Measurements from ENCODE around the gene AMBRA1.

- TF ChIP-seq POLR2AphosphoS5 (IDR thresholded peaks at IDR 0.05; ENCODE audit: low read depth, low read length) (no peak), MXI1 (IDR thresholded peaks at IDR 0.05; ENCODE audit: low read depth, low read length) (no peak), CTCF (IDR thresholded peaks at IDR 0.05) (no peak), EZH2phosphoT487 (IDR thresholded peaks at IDR 0.05; ENCODE audit: borderline replicate concordance, low read depth) (no peak), NRF1 (IDR thresholded peaks at IDR 0.05; ENCODE audit: low read depth, low read length) (no peak), FOXM1 (IDR thresholded peaks at IDR 0.05; ENCODE audit: low read depth) (no peak), REST (IDR thresholded peaks at IDR 0.05; ENCODE audit: low read depth, low read length) (no peak), EP300 (IDR thresholded peaks at IDR 0.05; ENCODE audit: borderline replicate concordance in 1 of 2, low read depth in 1 of 2, low read length in 1 of 2) (no peak), RAD21 (IDR thresholded peaks at IDR 0.05; ENCODE audit: low read length) (no peak), TCF12 (IDR thresholded peaks at IDR 0.05) (no peak)
Measured at GRCh38 chr11:46635557-46636139, 41.8 kb upstream of the AMBRA1 start.
